H9 (cell line): ENCODE measurements around the gene CCSER1. TPM values are rescaled to one million over a fixed set of nuclear protein-coding genes. Genes with fewer than 3 reads are reported as not detected.

Experiments
- DNase-seq: peaks from one replicate; pipeline ENCODE4 v3.0.0-alpha.2; 2017
- H2AFZ ChIP-seq: one replicate; pipeline ENCODE4 v1.6.1; 2013; ENCODE audit warnings: mild to moderate bottlenecking, low read length, control low read depth, moderate library complexity
- H2AK5ac ChIP-seq: 2 replicates; pipeline ENCODE4 v1.6.1; 2013; ENCODE audit warnings: low read length, control low read depth, mixed read lengths; ENCODE audit not compliant: insufficient read length
- H2BK120ac ChIP-seq: one replicate; pipeline ENCODE4 v1.6.1; 2013; ENCODE audit warnings: low read depth, mild to moderate bottlenecking, low read length, control low read depth, inconsistent platforms; ENCODE audit not compliant: poor library complexity, severe bottlenecking
- H2BK12ac ChIP-seq: 2 replicates; pipeline ENCODE4 v1.6.1; 2013; ENCODE audit warnings: low read length, control low read depth, mixed read lengths, low read depth; ENCODE audit not compliant: insufficient read length
- H2BK15ac ChIP-seq: 2 replicates; pipeline ENCODE4 v1.6.1; 2013; ENCODE audit warnings: low read depth, low read length, control low read depth
- H2BK20ac ChIP-seq: one replicate; pipeline ENCODE4 v1.6.1; 2013; ENCODE audit warnings: low read depth, mild to moderate bottlenecking, low read length, control low read depth, inconsistent platforms; ENCODE audit not compliant: poor library complexity, severe bottlenecking
- H2BK5ac ChIP-seq: 2 replicates; pipeline ENCODE4 v1.6.1; 2013; ENCODE audit warnings: low read length, control low read depth, mixed read lengths; ENCODE audit not compliant: insufficient read length
- H3K14ac ChIP-seq: 2 replicates; pipeline ENCODE4 v1.6.1; 2013; ENCODE audit warnings: low read length, control low read depth; ENCODE audit not compliant: insufficient read depth
- H3K18ac ChIP-seq: 2 replicates; pipeline ENCODE4 v1.6.1; 2013; ENCODE audit warnings: low read depth, mild to moderate bottlenecking, mixed read lengths, low read length, control low read depth; ENCODE audit not compliant: insufficient read length
- H3K23ac ChIP-seq: 2 replicates; pipeline ENCODE4 v1.6.1; 2013; ENCODE audit warnings: low read length, control low read depth, mixed read lengths, low read depth; ENCODE audit not compliant: insufficient read length
- H3K23me2 ChIP-seq: 2 replicates; pipeline ENCODE4 v1.6.1; 2013; ENCODE audit warnings: low read depth, mild to moderate bottlenecking, mixed read lengths, low read length, control low read depth; ENCODE audit not compliant: insufficient read length, poor library complexity, severe bottlenecking
- H3K27ac ChIP-seq: 2 replicates; pipeline ENCODE4 v1.5.1; 2013; ENCODE audit warnings: low read length, control low read depth, mixed read lengths, low read depth; ENCODE audit not compliant: insufficient read length
- H3K27me3 ChIP-seq: 2 replicates; pipeline ENCODE4 v1.6.1; 2013; ENCODE audit warnings: low read length, control low read depth, inconsistent platforms; ENCODE audit not compliant: insufficient read depth
- H3K4ac ChIP-seq: 2 replicates; pipeline ENCODE4 v1.6.1; 2013; ENCODE audit warnings: low read depth, mild to moderate bottlenecking, control low read depth, inconsistent platforms, low read length, moderate library complexity
- H3K4me1 ChIP-seq: 2 replicates; pipeline ENCODE4 v1.6.1; 2013; ENCODE audit warnings: low read length, control low read depth, inconsistent platforms; ENCODE audit not compliant: insufficient read depth
- H3K4me2 ChIP-seq: 2 replicates; pipeline ENCODE4 v1.6.1; 2013; ENCODE audit warnings: low read length, control low read depth, mixed read lengths; ENCODE audit not compliant: insufficient read length, insufficient read depth
- H3K56ac ChIP-seq: 2 replicates; pipeline ENCODE4 v1.6.1; 2013; ENCODE audit warnings: low read depth, mild to moderate bottlenecking, mixed read lengths, low read length, control low read depth; ENCODE audit not compliant: insufficient read length
- H3K79me1 ChIP-seq: 2 replicates; pipeline ENCODE4 v1.6.1; 2013; ENCODE audit warnings: low read depth, mild to moderate bottlenecking, moderate library complexity, low read length, control low read depth, inconsistent platforms; ENCODE audit not compliant: insufficient read depth, poor library complexity, severe bottlenecking
- H3K79me2 ChIP-seq: 2 replicates; pipeline ENCODE4 v1.6.1; 2013; ENCODE audit warnings: low read length, control low read depth, inconsistent platforms; ENCODE audit not compliant: insufficient read depth
- H3K9ac ChIP-seq: 2 replicates; pipeline ENCODE4 v1.6.1; 2013; ENCODE audit warnings: low read length, control low read depth, mixed read lengths; ENCODE audit not compliant: insufficient read length; ENCODE audit errors: extremely low read depth
- H3K9me3 ChIP-seq: one replicate; pipeline ENCODE4 v1.6.1; 2013; ENCODE audit warnings: low read depth, low read length, inconsistent platforms; ENCODE audit not compliant: control insufficient read depth
- H3T11ph ChIP-seq: one replicate; pipeline ENCODE4 v1.6.1; 2013; ENCODE audit warnings: mild to moderate bottlenecking, low read length, control low read depth, inconsistent platforms
- H4K20me1 ChIP-seq: one replicate; pipeline ENCODE4 v1.6.1; 2013; ENCODE audit not compliant: control insufficient read depth, insufficient read length, insufficient read depth
- H4K5ac ChIP-seq: 2 replicates; pipeline ENCODE4 v1.6.1; 2013; ENCODE audit warnings: low read depth, mild to moderate bottlenecking, mixed read lengths, low read length, control low read depth; ENCODE audit not compliant: insufficient read length
- H4K8ac ChIP-seq: replicated peaks from 2 replicates; pipeline ENCODE4 v1.6.1; 2013; ENCODE audit warnings: low read length, control low read depth, mixed read lengths, low read depth; ENCODE audit not compliant: insufficient read length
- H4K91ac ChIP-seq: 2 replicates; pipeline ENCODE4 v1.6.1; 2013; ENCODE audit warnings: low read depth, mild to moderate bottlenecking, moderate library complexity, mixed read lengths, low read length, control low read depth; ENCODE audit not compliant: insufficient read length
- H3K27ac Mint-ChIP-seq, 3 experiments: 2 replicates in 2 of 3; 3 replicates in 1 of 3; pipeline ENCODE4 v1.8.0; 2020 to 2021; ENCODE audit warnings: mixed read lengths in 3 of 3, mild to moderate bottlenecking in 1 of 3, moderate library complexity in 1 of 3
- H3K27me3 Mint-ChIP-seq: 2 replicates; pipeline ENCODE4 v1.8.0; 2021; ENCODE audit warnings: low read depth, mild to moderate bottlenecking, moderate library complexity, mixed read lengths
- H3K36me3 Mint-ChIP-seq, 3 experiments: 2 replicates in 2 of 3; 3 replicates in 1 of 3; pipeline ENCODE4 v1.8.0; 2020 to 2021; ENCODE audit warnings: low read depth in 3 of 3, mixed read lengths in 3 of 3; ENCODE audit not compliant: insufficient read depth in 1 of 3
- H3K4me1 Mint-ChIP-seq, 2 experiments: 2 replicates each; pipeline ENCODE4 v1.8.0; 2020; ENCODE audit warnings: mixed read lengths in 2 of 2
- H3K4me3 Mint-ChIP-seq, 2 experiments: 2 replicates in 1 of 2; 3 replicates in 1 of 2; pipeline ENCODE4 v1.8.0; 2020 to 2021; ENCODE audit warnings: mild to moderate bottlenecking in 2 of 2, mixed read lengths in 2 of 2, moderate library complexity in 1 of 2
- H3K9me3 Mint-ChIP-seq, 2 experiments: 2 replicates in 1 of 2; 3 replicates in 1 of 2; pipeline ENCODE4 v1.8.0; 2020; ENCODE audit warnings: mild to moderate bottlenecking in 2 of 2, mixed read lengths in 2 of 2, moderate library complexity in 1 of 2
- WGBS: extraction: QIAGEN DNeasy Blood & Tissue Kit; methylation state at CpG from one replicate; pipeline ENCODE4 v1.1.7; 2013; ENCODE audit warnings: missing lambda C conversion rate, low lambda C conversion rate, mixed read lengths; ENCODE audit not compliant: insufficient read length; ENCODE audit errors: extremely low coverage; 5-methylcytosine and 5-hydroxymethylcytosine counted together
- total RNA-seq: library from RNA; stranded (reverse); gene quantifications from 2 replicates; pipeline ENCODE4 v1.2.1, GENCODE V29; 2021
- TF ChIP-seq, protein P1 (sequence below): fragments of 200-600 bp; sonication (generic); conservative IDR thresholded peaks from 3 replicates; pipeline ENCODE4 v1.8.0; 2021; ENCODE audit warnings: antibody characterized with exemption, mild to moderate bottlenecking

The CCSER1 gene
- total RNA-seq, 1 experiment from 2014 or later: 0.37 TPM

- H3K56ac ChIP-seq: no peak overlapping the region
- no peak overlapping the region for H3K4me2 ChIP-seq
- peaks cover 45 to 48% of the 10 kb centered on the region in 2 experiments for H3K9me3 Mint-ChIP-seq
- H2BK20ac ChIP-seq: no peak overlapping the region
- H3K27ac Mint-ChIP-seq: no peak overlapping the region
- H2AFZ ChIP-seq: no peak overlapping the region
- H2BK15ac ChIP-seq: no peak overlapping the region
- H3K14ac ChIP-seq: no peak overlapping the region
- H3K79me1 ChIP-seq: no peaks in the 10 kb centered on the region
- no peak overlapping the region for H2BK5ac ChIP-seq
- no peaks in the 10 kb centered on the region for H3K27me3 ChIP-seq
- no peak overlapping the region for H4K5ac ChIP-seq
- no peak for DNase-seq
- no peak overlapping the region for H2AK5ac ChIP-seq
- H3K23ac ChIP-seq: no peak overlapping the region
- no peak overlapping the region for H3K18ac ChIP-seq
- H3K36me3 Mint-ChIP-seq: peaks cover 10 to 35% (median 22%) of the 10 kb centered on the region in 3 experiments
- no peak overlapping the region for H3K4me3 Mint-ChIP-seq
- no CpG with 5 or more reads among the region's 1 CpG for WGBS
- no peak overlapping the region for H3T11ph ChIP-seq
- no peaks in the 10 kb centered on the region for H3K23me2 ChIP-seq
- no peaks in the 10 kb centered on the region for H3K79me2 ChIP-seq
- H4K20me1 ChIP-seq: no peaks in the 10 kb centered on the region
- TF ChIP-seq, protein P1, sequence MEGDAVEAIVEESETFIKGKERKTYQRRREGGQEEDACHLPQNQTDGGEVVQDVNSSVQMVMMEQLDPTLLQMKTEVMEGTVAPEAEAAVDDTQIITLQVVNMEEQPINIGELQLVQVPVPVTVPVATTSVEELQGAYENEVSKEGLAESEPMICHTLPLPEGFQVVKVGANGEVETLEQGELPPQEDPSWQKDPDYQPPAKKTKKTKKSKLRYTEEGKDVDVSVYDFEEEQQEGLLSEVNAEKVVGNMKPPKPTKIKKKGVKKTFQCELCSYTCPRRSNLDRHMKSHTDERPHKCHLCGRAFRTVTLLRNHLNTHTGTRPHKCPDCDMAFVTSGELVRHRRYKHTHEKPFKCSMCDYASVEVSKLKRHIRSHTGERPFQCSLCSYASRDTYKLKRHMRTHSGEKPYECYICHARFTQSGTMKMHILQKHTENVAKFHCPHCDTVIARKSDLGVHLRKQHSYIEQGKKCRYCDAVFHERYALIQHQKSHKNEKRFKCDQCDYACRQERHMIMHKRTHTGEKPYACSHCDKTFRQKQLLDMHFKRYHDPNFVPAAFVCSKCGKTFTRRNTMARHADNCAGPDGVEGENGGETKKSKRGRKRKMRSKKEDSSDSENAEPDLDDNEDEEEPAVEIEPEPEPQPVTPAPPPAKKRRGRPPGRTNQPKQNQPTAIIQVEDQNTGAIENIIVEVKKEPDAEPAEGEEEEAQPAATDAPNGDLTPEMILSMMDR: no peak
- H2BK12ac ChIP-seq: no peak overlapping the region
- no peak overlapping the region for H2BK120ac ChIP-seq
- no peak overlapping the region for H3K4ac ChIP-seq
- no peak overlapping the region for H4K8ac ChIP-seq
- peaks cover 6% of the 10 kb centered on the region for H3K9me3 ChIP-seq
- H3K4me1 Mint-ChIP-seq: no peaks in the 10 kb centered on the region
- no peak overlapping the region for H3K9ac ChIP-seq
- H3K27ac ChIP-seq: no peak overlapping the region
- H3K27me3 Mint-ChIP-seq: no peaks in the 10 kb centered on the region
- H3K4me1 ChIP-seq: no peaks in the 10 kb centered on the region
- H4K91ac ChIP-seq: no peak overlapping the region
These were observed 359.2 kb downstream of the CCSER1 start for GRCh38 chr4:90486346-90486745.
